ENCODE data around the gene BHLHE23.
A peak's percentile ranks its signal among the peaks of the same experiment; 100 is the strongest.

The BHLHE23 gene

GRCh38 chr20:62984666-62985443 lies 21.9 kb downstream of the BHLHE23 start:
- no peak overlapping the region for H3K4me2 ChIP-seq (ENCODE audit: low read length)
- H3K23ac ChIP-seq (ENCODE audit: low read length) = no peak overlapping the region
- H3K18ac ChIP-seq (ENCODE audit: low read length) = no peak overlapping the region
- no peaks in the 10 kb centered on the region for H3K27me3 ChIP-seq (ENCODE audit: insufficient read depth, low read length, poor library complexity)
- H3K79me1 ChIP-seq (ENCODE audit: low read length) = no peaks in the 10 kb centered on the region
- H2AK5ac ChIP-seq (ENCODE audit: low read length) = no peak overlapping the region
- H2BK5ac ChIP-seq (ENCODE audit: low read length) = no peak overlapping the region
- H3K9ac ChIP-seq (ENCODE audit: low read length) = no peak overlapping the region
- no peak overlapping the region for H4K8ac ChIP-seq (ENCODE audit: low read depth, low read length)
- H4K5ac ChIP-seq (ENCODE audit: low read length) = no peak overlapping the region
- no peaks in the 10 kb centered on the region for H3K4me1 ChIP-seq (ENCODE audit: control insufficient read depth, low read depth, low read length)
- no peak overlapping the region for H2BK120ac ChIP-seq (ENCODE audit: low read depth, low read length)
- no peak overlapping the region for H3K27ac ChIP-seq (ENCODE audit: low read depth, low read length)
- DNase-seq = no peak
- no peak overlapping the region for H2BK15ac ChIP-seq (replicated peaks; ENCODE audit: low read depth)
- no peaks in the 10 kb centered on the region for H3K36me3 ChIP-seq (ENCODE audit: control insufficient read depth, insufficient read depth, low read length)
- no peak overlapping the region for H3K4ac ChIP-seq (ENCODE audit: low read depth, low read length)
- no peaks in the 10 kb centered on the region for H3K79me2 ChIP-seq (ENCODE audit: control insufficient read depth, insufficient read depth, low read length)
- H3K56ac ChIP-seq (ENCODE audit: low read length) = no peak overlapping the region
- no peak overlapping the region for H3K4me3 ChIP-seq (ENCODE audit: low read length)
- WGBS (ENCODE audit: extremely low coverage, insufficient coverage, low lambda C conversion rate) = no CpG with 5 or more reads among the region's 18 CpGs

GRCh38 chr20:62983210-62983609 lies 23.6 kb downstream of the BHLHE23 start:
- H3K27ac ChIP-seq (ENCODE audit: low read depth, low read length) = no peak overlapping the region
- no peak overlapping the region for H3K4ac ChIP-seq (ENCODE audit: low read depth, low read length)
- no peak overlapping the region for H3K23ac ChIP-seq (ENCODE audit: low read length)
- H2BK15ac ChIP-seq (replicated peaks; ENCODE audit: low read depth) = no peak overlapping the region
- DNase-seq = no peak
- no peak overlapping the region for H3K4me3 ChIP-seq (ENCODE audit: low read length)
- H2BK5ac ChIP-seq (ENCODE audit: low read length) = no peak overlapping the region
- no peaks in the 10 kb centered on the region for H3K36me3 ChIP-seq (ENCODE audit: control insufficient read depth, insufficient read depth, low read length)
- no peak overlapping the region for H2BK120ac ChIP-seq (ENCODE audit: low read depth, low read length)
- H2AK5ac ChIP-seq (ENCODE audit: low read length) = no peak overlapping the region
- H3K79me2 ChIP-seq (ENCODE audit: control insufficient read depth, insufficient read depth, low read length) = no peaks in the 10 kb centered on the region
- H3K18ac ChIP-seq (ENCODE audit: low read length) = no peak overlapping the region
- no peaks in the 10 kb centered on the region for H3K27me3 ChIP-seq (ENCODE audit: insufficient read depth, low read length, poor library complexity)
- H3K9ac ChIP-seq (ENCODE audit: low read length) = no peak overlapping the region
- no peak overlapping the region for H4K8ac ChIP-seq (ENCODE audit: low read depth, low read length)
- WGBS (ENCODE audit: extremely low coverage, insufficient coverage, low lambda C conversion rate) = no CpG with 5 or more reads among the region's 6 CpGs
- H3K4me1 ChIP-seq (ENCODE audit: control insufficient read depth, low read depth, low read length) = no peaks in the 10 kb centered on the region
- H3K79me1 ChIP-seq (ENCODE audit: low read length) = no peaks in the 10 kb centered on the region
- H4K5ac ChIP-seq (ENCODE audit: low read length) = no peak overlapping the region
- no peak overlapping the region for H3K4me2 ChIP-seq (ENCODE audit: low read length)
- peak overlapping the region; percentile 7 for H3K56ac ChIP-seq (ENCODE audit: low read length)

GRCh38 chr20:62982124-62983075 lies 24.4 kb downstream of the BHLHE23 start:
- Histone ChIP-seq H2BK5ac (ENCODE audit: low read length) (no peak overlapping the region), H4K5ac (ENCODE audit: low read length) (no peak overlapping the region), H4K8ac (ENCODE audit: low read depth, low read length) (no peak overlapping the region), H3K27me3 (ENCODE audit: insufficient read depth, low read length, poor library complexity) (no peaks in the 10 kb centered on the region), H3K4ac (ENCODE audit: low read depth, low read length) (no peak overlapping the region), H3K4me2 (ENCODE audit: low read length) (no peak overlapping the region), H3K27ac (ENCODE audit: low read depth, low read length) (no peak overlapping the region), H2BK15ac (replicated peaks; ENCODE audit: low read depth) (no peak overlapping the region), H2AK5ac (ENCODE audit: low read length) (no peak overlapping the region), H3K23ac (ENCODE audit: low read length) (no peak overlapping the region), H3K4me3 (ENCODE audit: low read length) (no peak overlapping the region), H3K79me1 (ENCODE audit: low read length) (no peaks in the 10 kb centered on the region), H3K56ac (ENCODE audit: low read length) (no peak overlapping the region), H3K36me3 (ENCODE audit: control insufficient read depth, insufficient read depth, low read length) (no peaks in the 10 kb centered on the region), H3K4me1 (ENCODE audit: control insufficient read depth, low read depth, low read length) (no peaks in the 10 kb centered on the region), H2BK120ac (ENCODE audit: low read depth, low read length) (no peak overlapping the region), H3K9ac (ENCODE audit: low read length) (no peak overlapping the region), H3K18ac (ENCODE audit: low read length) (no peak overlapping the region), H3K79me2 (ENCODE audit: control insufficient read depth, insufficient read depth, low read length) (no peaks in the 10 kb centered on the region)
- no peak for DNase-seq
- whole genome bisulfite sequencing (ENCODE audit: extremely low coverage, insufficient coverage, low lambda C conversion rate) = no CpG with 5 or more reads among the region's 21 CpGs

GRCh38 chr20:62980970-62981369 lies 25.8 kb downstream of the BHLHE23 start:
- WGBS (ENCODE audit: extremely low coverage, insufficient coverage, low lambda C conversion rate) = no CpG with 5 or more reads among the region's 28 CpGs
- Histone ChIP-seq H3K18ac (ENCODE audit: low read length) (no peak overlapping the region), H3K4ac (ENCODE audit: low read depth, low read length) (no peak overlapping the region), H2AK5ac (ENCODE audit: low read length) (no peak overlapping the region), H3K4me3 (ENCODE audit: low read length) (no peak overlapping the region), H3K9ac (ENCODE audit: low read length) (no peak overlapping the region), H3K27me3 (ENCODE audit: insufficient read depth, low read length, poor library complexity) (no peaks in the 10 kb centered on the region), H3K79me2 (ENCODE audit: control insufficient read depth, insufficient read depth, low read length) (no peaks in the 10 kb centered on the region), H3K4me2 (ENCODE audit: low read length) (no peak overlapping the region), H3K79me1 (ENCODE audit: low read length) (no peaks in the 10 kb centered on the region), H3K56ac (ENCODE audit: low read length) (no peak overlapping the region), H3K27ac (ENCODE audit: low read depth, low read length) (no peak overlapping the region), H4K5ac (ENCODE audit: low read length) (no peak overlapping the region), H2BK15ac (replicated peaks; ENCODE audit: low read depth) (no peak overlapping the region), H2BK120ac (ENCODE audit: low read depth, low read length) (no peak overlapping the region), H4K8ac (ENCODE audit: low read depth, low read length) (no peak overlapping the region), H3K4me1 (ENCODE audit: control insufficient read depth, low read depth, low read length) (no peaks in the 10 kb centered on the region), H3K36me3 (ENCODE audit: control insufficient read depth, insufficient read depth, low read length) (no peaks in the 10 kb centered on the region), H2BK5ac (ENCODE audit: low read length) (no peak overlapping the region), H3K23ac (ENCODE audit: low read length) (no peak overlapping the region)
- no peak for DNase-seq

GRCh38 chr20:62980380-62980960 lies 26.3 kb downstream of the BHLHE23 start:
- Histone ChIP-seq H3K79me2 (ENCODE audit: control insufficient read depth, insufficient read depth, low read length) (no peaks in the 10 kb centered on the region), H3K9ac (ENCODE audit: low read length) (no peak overlapping the region), H3K4me2 (ENCODE audit: low read length) (no peak overlapping the region), H2AK5ac (ENCODE audit: low read length) (no peak overlapping the region), H3K4me1 (ENCODE audit: control insufficient read depth, low read depth, low read length) (no peaks in the 10 kb centered on the region), H2BK15ac (replicated peaks; ENCODE audit: low read depth) (no peak overlapping the region), H3K27ac (ENCODE audit: low read depth, low read length) (no peak overlapping the region), H3K79me1 (ENCODE audit: low read length) (no peaks in the 10 kb centered on the region), H4K5ac (ENCODE audit: low read length) (no peak overlapping the region), H3K4me3 (ENCODE audit: low read length) (no peak overlapping the region), H3K4ac (ENCODE audit: low read depth, low read length) (no peak overlapping the region), H2BK120ac (ENCODE audit: low read depth, low read length) (no peak overlapping the region), H3K36me3 (ENCODE audit: control insufficient read depth, insufficient read depth, low read length) (no peaks in the 10 kb centered on the region), H3K18ac (ENCODE audit: low read length) (no peak overlapping the region), H4K8ac (ENCODE audit: low read depth, low read length) (no peak overlapping the region), H3K56ac (ENCODE audit: low read length) (no peak overlapping the region), H3K23ac (ENCODE audit: low read length) (no peak overlapping the region), H3K27me3 (ENCODE audit: insufficient read depth, low read length, poor library complexity) (no peaks in the 10 kb centered on the region), H2BK5ac (ENCODE audit: low read length) (no peak overlapping the region)
- no peak for DNase-seq
- no CpG with 5 or more reads among the region's 19 CpGs for WGBS (ENCODE audit: extremely low coverage, insufficient coverage, low lambda C conversion rate)

All from mesendoderm (in vitro differentiated cells).